Peyer's patch (tissue), 4 donors: ENCODE measurements around the gene ZNF467.

Experiments used
- CTCF ChIP-seq, 6 experiments: fragments of 450-650 bp in 4 of 6; fragments of 200-600 bp in 2 of 6; sonication (generic) in 1 of 6; IDR thresholded peaks; one replicate each; pipeline ENCODE4 v1.5.1; 2017 to 2019; ENCODE audit warnings: antibody characterized with exemption in 6 of 6, mild to moderate bottlenecking in 3 of 6, moderate library complexity in 1 of 6
- POLR2A ChIP-seq, 2 donors: fragments of 450-650 bp; IDR thresholded peaks; one replicate each; pipeline ENCODE4 v1.5.1; 2017; ENCODE audit warnings: antibody characterized with exemption in 2 of 2, mild to moderate bottlenecking in 2 of 2, moderate library complexity in 2 of 2

- TF ChIP-seq CTCF (IDR thresholded peaks at IDR 0.05) (no peak), POLR2A (IDR thresholded peaks at IDR 0.05) (no peak)
These were observed 40.1 kb downstream of the ZNF467 start for GRCh38 chr7:149733131-149733923.
